ENCODE results near the gene MAGI1.

- TF ChIP-seq CTCF (conservative IDR thresholded peaks at IDR 0.05 in 1 of 2, IDR thresholded peaks at IDR 0.05 in 1 of 2; ENCODE audit: low read depth in 1 of 2, low read length in 2 of 2) (no peak), EZH2 (IDR thresholded peaks at IDR 0.05; ENCODE audit: low read length, missing control alignments) (no peak)
Measured at GRCh38 chr3:65886391-65886790, 152.3 kb downstream of the MAGI1 start.
